ENCODE data around the gene CTSO. TPM values are rescaled to one million over a fixed set of nuclear protein-coding genes. Genes with fewer than 3 reads are reported as not detected.

CTSO gene
- total RNA-seq, 1 donor from 2014 or later = 14.5 TPM

- Histone ChIP-seq H3K9me3 (no peaks in the 10 kb centered on the region), H3K36me3 (no peaks in the 10 kb centered on the region), H3K4me3 (no peak overlapping the region), H3K27me3 (no peaks in the 10 kb centered on the region), H3K27ac (no peak overlapping the region), H3K4me1 (no peaks in the 10 kb centered on the region)
- no peak for TF ChIP-seq CTCF (IDR thresholded peaks at IDR 0.05)
- no peak for TF ChIP-seq POLR2AphosphoS5 (IDR thresholded peaks at IDR 0.05; ENCODE audit: insufficient read depth in 1 of 2, low read depth in 1 of 2)
- no peak for TF ChIP-seq POLR2A (IDR thresholded peaks at IDR 0.05)
- DNase-seq (ENCODE audit: extremely low spot score in 2 of 2) = no peak
- intact Hi-C loops (cut with DNase I) = no loop called here
Measured at GRCh38 chr4:155984106-155984797, 30.6 kb upstream of the CTSO start.

GRCh38 chr4:155982736-155983385 lies 29.2 kb upstream of the CTSO start:
- Histone ChIP-seq H3K27me3 (no peaks in the 10 kb centered on the region), H3K4me3 (no peak overlapping the region), H3K27ac (no peak overlapping the region), H3K4me1 (no peaks in the 10 kb centered on the region), H3K36me3 (no peaks in the 10 kb centered on the region), H3K9me3 (no peaks in the 10 kb centered on the region)
- TF ChIP-seq POLR2A (IDR thresholded peaks at IDR 0.05) = no peak
- no peak for TF ChIP-seq CTCF (IDR thresholded peaks at IDR 0.05)
- no peak for TF ChIP-seq POLR2AphosphoS5 (IDR thresholded peaks at IDR 0.05; ENCODE audit: insufficient read depth in 1 of 2, low read depth in 1 of 2)
- no peak for DNase-seq (ENCODE audit: extremely low spot score in 2 of 2)
- intact Hi-C loops (cut with DNase I) = no loop called here

- TF ChIP-seq CTCF (IDR thresholded peaks at IDR 0.05) (no peak), POLR2AphosphoS5 (IDR thresholded peaks at IDR 0.05; ENCODE audit: insufficient read depth in 1 of 2, low read depth in 1 of 2) (no peak), POLR2A (IDR thresholded peaks at IDR 0.05) (no peak)
- intact Hi-C loops (cut with DNase I) = loop anchor here (5.0 kb wide), 1 partner anchor 897 kb away; no protein-coding TSS in a partner anchor
- Histone ChIP-seq H3K36me3 (no peaks in the 10 kb centered on the region), H3K27ac (no peak overlapping the region), H3K4me3 (no peak overlapping the region), H3K27me3 (no peaks in the 10 kb centered on the region), H3K9me3 (no peaks in the 10 kb centered on the region), H3K4me1 (no peaks in the 10 kb centered on the region)
- no peak for DNase-seq (ENCODE audit: extremely low spot score in 2 of 2)
Measured at GRCh38 chr4:155978810-155979209, 25.1 kb upstream of the CTSO start.

GRCh38 chr4:155975511-155975910 lies 21.8 kb upstream of the CTSO start:
- intact Hi-C loops (cut with DNase I) = loop anchor here (5.0 kb wide), 1 partner anchor 893 kb away; no protein-coding TSS in a partner anchor
- H3K4me1 ChIP-seq = no peaks in the 10 kb centered on the region
- TF ChIP-seq POLR2AphosphoS5 (IDR thresholded peaks at IDR 0.05; ENCODE audit: insufficient read depth in 1 of 2, low read depth in 1 of 2) (no peak), POLR2A (IDR thresholded peaks at IDR 0.05) (no peak), CTCF (IDR thresholded peaks at IDR 0.05) (no peak)

GRCh38 chr4:155974996-155975395 lies 21.3 kb upstream of the CTSO start:
- no peak overlapping the region for H3K4me3 ChIP-seq
- H3K36me3 ChIP-seq = no peaks in the 10 kb centered on the region
- no peak for DNase-seq (ENCODE audit: extremely low spot score in 2 of 2)
- intact Hi-C loops (cut with DNase I) = loop anchor here (5.0 kb wide), 1 partner anchor 893 kb away; no protein-coding TSS in a partner anchor
- no peak for TF ChIP-seq POLR2AphosphoS5 (IDR thresholded peaks at IDR 0.05; ENCODE audit: insufficient read depth in 1 of 2, low read depth in 1 of 2)
- no peak for TF ChIP-seq CTCF (IDR thresholded peaks at IDR 0.05)
- TF ChIP-seq POLR2A (IDR thresholded peaks at IDR 0.05) = no peak
- H3K27me3 ChIP-seq = no peaks in the 10 kb centered on the region
- H3K4me1 ChIP-seq = no peaks in the 10 kb centered on the region
- H3K27ac ChIP-seq = no peak overlapping the region
- H3K9me3 ChIP-seq = no peaks in the 10 kb centered on the region

More at GRCh38 chr4:155975511-155975910, 21.8 kb upstream of the CTSO start:
- no peaks in the 10 kb centered on the region for H3K9me3 ChIP-seq
- no peak overlapping the region for H3K4me3 ChIP-seq
- H3K36me3 ChIP-seq = no peaks in the 10 kb centered on the region
- no peak for DNase-seq (ENCODE audit: extremely low spot score in 2 of 2)
- H3K27ac ChIP-seq = no peak overlapping the region
- no peaks in the 10 kb centered on the region for H3K27me3 ChIP-seq
